ENCODE measurements around the gene NDFIP2. TPM values are rescaled to one million over a fixed set of nuclear protein-coding genes. Genes with fewer than 3 reads are reported as not detected.

Gene NDFIP2
- total RNA-seq, 1 experiment from 2014 or later: 48.4 TPM

GRCh38 chr13:79522583-79522982 is 41.6 kb downstream of the NDFIP2 start:
- TSS peak; percentile 13 for BruUV-seq (replicated peaks)
- H3K9me2 ChIP-seq (ENCODE audit: insufficient read depth): no peaks in the 10 kb centered on the region
- no peak for DNase-seq
- ChIA-PET POLR2A (ENCODE audit: unreplicated experiment) (no interaction called here), CTCF (no interaction called here)
- H3K4me3 ChIP-seq: no peak overlapping the region
- H3K27ac ChIP-seq: no peak overlapping the region
- H2AFZ ChIP-seq: no peak overlapping the region
- no peak for TF ChIP-seq CTCF (conservative IDR thresholded peaks at IDR 0.05)
- no peak for TF ChIP-seq EZH2 (IDR thresholded peaks at IDR 0.05; ENCODE audit: low read depth)
- H3K79me2 ChIP-seq (ENCODE audit: low read depth): peaks cover 16% of the 10 kb centered on the region; the same call in 1 of the 2 replicates
- no peaks in the 10 kb centered on the region for H3K27me3 ChIP-seq (ENCODE audit: insufficient read depth, low read depth)
- H3K4me2 ChIP-seq: no peak overlapping the region
- no peaks in the 10 kb centered on the region; the same call in 1 of the 2 replicates for H3F3A ChIP-seq (ENCODE audit: insufficient read depth, low read depth)
- H4K20me1 ChIP-seq (ENCODE audit: insufficient read depth): no peaks in the 10 kb centered on the region
- H3K4me1 ChIP-seq (replicated peaks; ENCODE audit: insufficient read depth): peaks cover 9% of the 10 kb centered on the region; the same call in 1 of the 2 replicates
- peaks cover 21% of the 10 kb centered on the region; the same call in 1 of the 2 replicates for H3K36me3 ChIP-seq (ENCODE audit: low read depth)
- no peaks in the 10 kb centered on the region for H3K9me3 ChIP-seq (ENCODE audit: insufficient read depth, low read depth)
- intact Hi-C loops (cut with micrococcal nuclease; ENCODE audit: unreplicated experiment): no loop called here

- H3K9me3 ChIP-seq (ENCODE audit: insufficient read depth, low read depth): no peaks in the 10 kb centered on the region
- H3K79me2 ChIP-seq (ENCODE audit: low read depth): peaks cover 5% of the 10 kb centered on the region; the same call in 1 of the 2 replicates
- no TSS peak for BruUV-seq (replicated peaks)
- ChIA-PET POLR2A (ENCODE audit: unreplicated experiment) (interaction anchor here (0.6 kb wide), 1 partner anchor 44 kb away, joined by 5 read pairs; the partner anchor contains the start of gene NDFIP2), CTCF (no interaction called here)
- DNase-seq: peak in 1 of 2 experiments; percentile 5
- no peaks in the 10 kb centered on the region; the same call in 1 of the 2 replicates for H3F3A ChIP-seq (ENCODE audit: insufficient read depth, low read depth)
- no peaks in the 10 kb centered on the region for H3K9me2 ChIP-seq (ENCODE audit: insufficient read depth)
- H3K27me3 ChIP-seq (ENCODE audit: insufficient read depth, low read depth): no peaks in the 10 kb centered on the region
- peaks cover 16% of the 10 kb centered on the region for H3K36me3 ChIP-seq (ENCODE audit: low read depth)
- TF ChIP-seq EZH2 (IDR thresholded peaks at IDR 0.05; ENCODE audit: low read depth) (no peak), CTCF (conservative IDR thresholded peaks at IDR 0.05) (no peak)
- no peak overlapping the region for H3K4me2 ChIP-seq
- H4K20me1 ChIP-seq (ENCODE audit: insufficient read depth): no peaks in the 10 kb centered on the region
- no peak overlapping the region for H3K4me3 ChIP-seq
- H2AFZ ChIP-seq: no peak overlapping the region
- peaks cover 9% of the 10 kb centered on the region; the same call in 1 of the 2 replicates for H3K4me1 ChIP-seq (replicated peaks; ENCODE audit: insufficient read depth)
- intact Hi-C loops (cut with micrococcal nuclease; ENCODE audit: unreplicated experiment): loop anchor here (5.0 kb wide), 1 partner anchor 98 kb away; no protein-coding TSS in a partner anchor
- H3K27ac ChIP-seq: no peak overlapping the region
Measured at GRCh38 chr13:79525064-79525857, 44.3 kb downstream of the NDFIP2 start.

GRCh38 chr13:79527698-79528097 is 46.7 kb downstream of the NDFIP2 start:
- H3K9me2 ChIP-seq (ENCODE audit: insufficient read depth): no peaks in the 10 kb centered on the region
- H3K4me1 ChIP-seq (replicated peaks; ENCODE audit: insufficient read depth): peaks cover 9% of the 10 kb centered on the region; the same call in 1 of the 2 replicates
- no peaks in the 10 kb centered on the region for H3K9me3 ChIP-seq (ENCODE audit: insufficient read depth, low read depth)
- no peaks in the 10 kb centered on the region for H3K27me3 ChIP-seq (ENCODE audit: insufficient read depth, low read depth)
- CTCF ChIA-PET: no interaction called here
- DNase-seq: no peak
- no TSS peak for BruUV-seq (replicated peaks)
- 0 out of 2 replicates have a peak, but pooled peaks cover 6% of the 10 kb centered on the region for H4K20me1 ChIP-seq (ENCODE audit: insufficient read depth)
- no peak overlapping the region for H2AFZ ChIP-seq
- peaks cover 12% of the 10 kb centered on the region; the same call in 1 of the 2 replicates for H3K79me2 ChIP-seq (ENCODE audit: low read depth)
- H3K36me3 ChIP-seq (ENCODE audit: low read depth): peaks cover 16% of the 10 kb centered on the region
- no peak overlapping the region for H3K4me2 ChIP-seq
- no peak for TF ChIP-seq EZH2 (IDR thresholded peaks at IDR 0.05; ENCODE audit: low read depth)
- TF ChIP-seq CTCF (conservative IDR thresholded peaks at IDR 0.05): no peak
- intact Hi-C loops (cut with micrococcal nuclease; ENCODE audit: unreplicated experiment): loop anchor here (5.0 kb wide), 1 partner anchor 100 kb away; no protein-coding TSS in a partner anchor
- H3F3A ChIP-seq (ENCODE audit: insufficient read depth, low read depth): no peaks in the 10 kb centered on the region; the same call in none of the 2 replicates
- no peak overlapping the region for H3K4me3 ChIP-seq
- POLR2A ChIA-PET (ENCODE audit: unreplicated experiment): interaction anchor here (0.6 kb wide), 1 partner anchor 254 kb away, joined by 3 read pairs; no protein-coding TSS in a partner anchor
- H3K27ac ChIP-seq: no peak overlapping the region
